ENCODE results near the gene CDK9.

Gene CDK9

DNA sequence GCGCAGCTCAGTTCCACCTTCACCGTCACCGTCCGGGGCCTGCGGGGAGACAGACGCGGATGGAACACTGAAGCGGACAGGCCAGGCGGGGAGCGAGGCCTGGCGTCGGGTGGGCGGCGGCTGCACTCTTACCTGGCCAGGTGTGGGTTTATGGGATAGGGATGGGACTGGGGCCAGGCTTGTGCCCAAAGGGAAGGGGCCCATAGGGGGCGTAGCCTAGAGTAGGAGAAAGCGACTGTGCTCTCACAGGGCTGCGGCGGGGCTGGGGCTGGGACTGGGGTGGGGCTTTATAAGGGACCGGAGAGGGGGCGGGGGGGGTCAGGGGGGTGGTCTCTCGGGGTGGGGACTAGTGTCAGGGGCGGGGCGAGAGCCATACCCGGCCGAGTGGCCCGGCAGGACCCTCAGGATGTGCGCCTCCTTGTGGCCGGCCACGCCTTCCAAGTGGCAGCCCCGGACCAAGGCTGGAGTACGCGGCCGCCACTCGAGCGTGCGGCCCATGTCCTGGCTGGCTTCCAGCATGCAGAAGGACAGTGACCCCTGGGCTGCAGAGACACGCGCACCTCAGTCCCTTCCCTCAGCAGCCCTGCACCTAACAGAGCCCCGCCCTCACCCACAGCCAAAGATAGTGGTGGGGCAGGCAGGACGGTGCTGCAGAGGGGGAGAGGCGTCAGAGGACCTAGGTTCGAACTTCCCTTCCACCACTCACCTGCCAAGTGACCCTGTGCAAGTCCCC is 39.7 kb downstream of the CDK9 start:
- no peak overlapping the region for H3K4me3 ChIP-seq (replicated peaks; ENCODE audit: low read depth, low read length)
- no peak for DNase-seq (ENCODE audit: low read depth)
- TF ChIP-seq, protein P1, sequence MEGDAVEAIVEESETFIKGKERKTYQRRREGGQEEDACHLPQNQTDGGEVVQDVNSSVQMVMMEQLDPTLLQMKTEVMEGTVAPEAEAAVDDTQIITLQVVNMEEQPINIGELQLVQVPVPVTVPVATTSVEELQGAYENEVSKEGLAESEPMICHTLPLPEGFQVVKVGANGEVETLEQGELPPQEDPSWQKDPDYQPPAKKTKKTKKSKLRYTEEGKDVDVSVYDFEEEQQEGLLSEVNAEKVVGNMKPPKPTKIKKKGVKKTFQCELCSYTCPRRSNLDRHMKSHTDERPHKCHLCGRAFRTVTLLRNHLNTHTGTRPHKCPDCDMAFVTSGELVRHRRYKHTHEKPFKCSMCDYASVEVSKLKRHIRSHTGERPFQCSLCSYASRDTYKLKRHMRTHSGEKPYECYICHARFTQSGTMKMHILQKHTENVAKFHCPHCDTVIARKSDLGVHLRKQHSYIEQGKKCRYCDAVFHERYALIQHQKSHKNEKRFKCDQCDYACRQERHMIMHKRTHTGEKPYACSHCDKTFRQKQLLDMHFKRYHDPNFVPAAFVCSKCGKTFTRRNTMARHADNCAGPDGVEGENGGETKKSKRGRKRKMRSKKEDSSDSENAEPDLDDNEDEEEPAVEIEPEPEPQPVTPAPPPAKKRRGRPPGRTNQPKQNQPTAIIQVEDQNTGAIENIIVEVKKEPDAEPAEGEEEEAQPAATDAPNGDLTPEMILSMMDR (IDR thresholded peaks at IDR 0.05; ENCODE audit: low read length, missing control alignments) = no peak

DNA sequence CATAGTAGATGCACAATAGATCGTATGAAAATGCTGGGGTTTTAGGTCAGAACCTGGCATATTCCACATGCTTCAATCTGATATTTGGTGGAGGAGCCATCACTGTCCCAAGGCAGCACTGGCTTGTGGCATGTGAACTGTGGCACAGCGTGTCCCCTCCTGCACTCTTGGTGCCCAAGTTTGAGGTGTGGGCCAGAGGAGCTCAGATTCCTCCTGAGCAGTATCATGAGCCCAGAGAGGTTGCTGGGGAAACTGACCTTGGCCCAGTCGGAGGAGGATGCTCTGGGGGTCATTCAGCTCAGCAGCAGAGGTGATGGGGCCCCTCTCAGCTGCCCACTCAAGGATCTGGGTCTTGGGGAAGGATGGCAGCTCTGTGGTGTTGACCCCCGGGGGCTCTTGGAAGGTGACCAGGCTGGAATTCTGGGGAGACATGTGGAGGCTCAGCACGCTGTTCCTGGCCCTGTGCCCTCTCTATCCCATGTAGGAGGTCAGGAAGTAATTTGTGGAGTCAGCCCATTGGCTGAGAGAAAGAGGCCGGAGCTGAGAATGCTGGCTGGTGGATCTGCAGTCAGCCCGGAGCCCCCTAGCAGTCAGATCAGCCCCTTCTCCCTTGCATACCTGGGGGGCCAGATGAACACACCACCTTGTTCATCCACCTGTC is 40.5 kb downstream of the CDK9 start:
- no peak for DNase-seq (ENCODE audit: low read depth)
- TF ChIP-seq, protein P1 (IDR thresholded peaks at IDR 0.05; ENCODE audit: low read length, missing control alignments) = no peak
- H3K4me3 ChIP-seq (replicated peaks; ENCODE audit: low read depth, low read length) = no peak overlapping the region

DNA sequence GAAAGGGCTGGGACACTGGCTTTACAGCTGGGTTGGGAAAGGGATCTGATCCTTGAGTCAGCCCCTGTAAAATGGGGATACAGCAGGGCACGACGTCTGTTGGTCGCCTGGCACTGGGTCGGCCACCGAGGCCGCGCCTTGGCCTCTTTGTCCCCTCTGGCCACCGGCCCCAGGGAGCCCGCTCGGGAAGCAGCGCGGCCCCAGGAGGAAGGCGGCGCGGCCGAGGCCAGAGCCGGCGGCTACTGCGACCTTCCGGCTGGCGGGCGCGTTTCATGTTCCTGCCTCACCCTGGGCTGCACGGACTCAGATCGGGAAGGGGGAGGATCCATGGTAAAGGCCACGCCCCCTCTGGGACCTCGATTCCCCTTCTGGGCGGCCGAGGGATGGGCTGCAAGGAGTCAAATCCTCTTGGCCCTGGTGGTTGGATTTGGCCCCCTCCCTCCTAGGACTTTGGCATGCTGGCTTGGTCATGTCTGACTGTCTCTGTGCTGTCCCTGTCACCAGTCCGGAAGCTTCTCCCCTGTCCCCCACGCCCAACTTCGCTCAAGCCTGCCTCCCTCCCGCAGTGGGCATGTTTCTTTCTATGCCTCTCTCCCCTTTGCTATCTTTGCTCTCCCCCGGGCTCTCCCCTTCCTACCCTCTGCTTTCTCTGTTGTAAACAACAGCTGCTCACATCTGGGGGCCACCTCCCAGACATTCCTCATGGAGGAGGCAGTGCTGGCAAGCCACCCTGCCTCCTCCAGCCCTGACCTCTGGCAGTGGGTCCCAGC is 42.6 kb downstream of the CDK9 start:
- TF ChIP-seq, protein P1 (IDR thresholded peaks at IDR 0.05; ENCODE audit: low read length, missing control alignments) = no peak
- peak; percentile 80 for DNase-seq (ENCODE audit: low read depth)
- H3K4me3 ChIP-seq (replicated peaks; ENCODE audit: low read depth, low read length) = no peak overlapping the region

DNA sequence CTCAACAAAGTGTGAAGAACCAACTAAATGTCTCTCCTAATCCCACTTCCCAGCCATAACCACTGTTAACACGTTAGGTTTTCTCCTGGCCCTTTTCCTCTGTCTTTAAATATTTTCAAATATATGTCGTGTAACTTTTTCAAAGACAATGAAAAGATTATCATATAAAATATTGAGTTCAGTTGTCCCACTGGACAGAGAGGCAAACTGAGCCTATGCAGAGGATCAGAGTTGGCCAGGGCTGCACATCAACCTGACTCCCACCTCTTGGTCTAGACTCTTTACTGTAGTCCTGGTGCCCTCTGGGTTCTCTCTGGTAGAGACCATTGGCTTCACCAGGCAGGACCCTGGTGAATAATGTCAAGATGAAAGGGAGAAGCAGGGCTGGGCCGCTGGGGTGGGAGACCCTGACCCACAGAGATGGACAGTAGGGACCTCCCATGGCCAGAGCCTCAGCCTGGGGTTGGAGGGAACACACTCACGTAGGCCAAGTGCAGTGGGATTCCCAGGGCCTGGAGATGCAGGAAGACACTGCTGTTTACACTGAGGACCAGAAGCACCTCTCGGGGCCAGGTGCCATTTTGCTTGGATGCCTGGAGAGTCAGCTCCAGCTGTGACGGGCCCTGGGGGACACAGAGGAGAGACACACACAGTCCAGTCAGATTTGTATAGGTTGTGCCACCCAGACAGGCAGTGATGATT is 43.5 kb downstream of the CDK9 start:
- H3K4me3 ChIP-seq (replicated peaks; ENCODE audit: low read depth, low read length) = no peak overlapping the region
- DNase-seq (ENCODE audit: low read depth) = no peak
- TF ChIP-seq, protein P1 (IDR thresholded peaks at IDR 0.05; ENCODE audit: low read length, missing control alignments) = no peak

DNA sequence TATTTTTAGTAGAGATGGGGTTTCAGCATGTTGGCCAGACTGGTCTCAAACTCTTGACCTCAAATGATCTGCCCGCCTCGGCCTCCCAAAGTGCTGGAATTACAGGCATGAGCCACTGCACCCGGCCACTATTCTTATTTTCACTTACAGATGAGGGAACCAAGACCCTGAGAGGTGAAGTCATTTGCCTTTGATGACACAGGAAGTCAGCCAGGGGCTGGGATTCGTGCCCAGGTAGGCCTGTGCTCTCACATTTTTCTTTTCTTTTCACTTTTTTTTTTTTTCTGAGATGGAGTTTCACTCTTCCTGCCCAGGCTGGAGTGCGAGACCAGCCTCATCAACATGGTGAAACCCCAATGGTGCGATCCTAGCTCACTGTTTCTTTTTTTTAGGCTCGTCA is 46.4 kb downstream of the CDK9 start:
- H3K4me3 ChIP-seq (replicated peaks; ENCODE audit: low read depth, low read length) = no peak overlapping the region
- DNase-seq (ENCODE audit: low read depth) = no peak
- TF ChIP-seq, protein P1 (IDR thresholded peaks at IDR 0.05; ENCODE audit: low read length, missing control alignments) = no peak

DNA sequence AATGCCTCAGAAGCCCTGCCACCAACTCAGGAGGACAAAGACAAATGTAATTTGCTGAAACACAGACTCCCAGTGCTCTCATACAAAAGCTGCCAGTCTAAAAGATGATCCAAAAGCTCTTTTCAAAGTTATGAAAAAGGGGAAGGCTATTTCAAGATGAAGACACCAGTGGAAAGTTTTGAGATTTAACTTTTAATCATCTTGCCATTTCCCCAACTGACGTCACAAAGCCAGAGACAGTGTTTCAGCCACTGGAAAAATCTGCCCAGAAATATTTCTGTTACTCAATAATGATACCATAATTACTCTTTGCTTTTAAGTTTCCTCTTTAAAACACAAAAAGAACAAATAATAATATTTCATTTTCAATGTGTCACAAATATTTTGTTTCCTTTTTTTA is 47.7 kb downstream of the CDK9 start:
- TF ChIP-seq, protein P1 (IDR thresholded peaks at IDR 0.05; ENCODE audit: low read length, missing control alignments) = no peak
- peak; percentile 57 for DNase-seq (ENCODE audit: low read depth)
- H3K4me3 ChIP-seq (replicated peaks; ENCODE audit: low read depth, low read length) = no peak overlapping the region

All from fibroblast of pulmonary artery (primary cell).